SU-DHL-6 (cell line): ENCODE data around the gene CHURC1.

Experiments
- H2AFZ ChIP-seq: fragments of 200-600 bp; sonication (generic); 2 replicates; pipeline ENCODE4 v1.6.1; 2014; ENCODE audit warnings: low read depth, mild to moderate bottlenecking, moderate library complexity, mixed read lengths, antibody characterized with exemption, low read length; ENCODE audit not compliant: severe bottlenecking
- H3F3A ChIP-seq: fragments of 200-600 bp; shearing (Covaris generic); 2 replicates; pipeline ENCODE4 v1.6.0; 2016; ENCODE audit warnings: antibody characterized with exemption, mild to moderate bottlenecking; ENCODE audit not compliant: insufficient read depth
- H3K27ac ChIP-seq: fragments of 200-600 bp; sonication (generic); 2 replicates; pipeline ENCODE4 v1.5.1; 2016; ENCODE audit warnings: low read depth, mild to moderate bottlenecking, low read length, moderate library complexity, mixed read lengths
- H3K27me3 ChIP-seq: fragments of 200-600 bp; sonication (generic), shearing (Covaris generic); 2 replicates; pipeline ENCODE4 v1.6.0; 2014; ENCODE audit warnings: mild to moderate bottlenecking, low read length
- H3K36me3 ChIP-seq: fragments of 200-600 bp; sonication (generic); 2 replicates; pipeline ENCODE4 v1.6.1; 2014; ENCODE audit warnings: mild to moderate bottlenecking, low read length, mixed read lengths
- H3K4me2 ChIP-seq: fragments of 300-600, 200-600 bp; shearing (Covaris generic), sonication (generic); 2 replicates; pipeline ENCODE4 v1.6.0; 2014; ENCODE audit warnings: low read length, low read depth, mild to moderate bottlenecking; ENCODE audit not compliant: poor library complexity, severe bottlenecking
- H3K4me3 ChIP-seq: fragments of 200-600 bp; sonication (generic); 2 replicates; pipeline ENCODE4 v1.5.1; 2014; ENCODE audit warnings: antibody characterized with exemption, low read length, mild to moderate bottlenecking, mixed read lengths; ENCODE audit not compliant: insufficient read depth, poor library complexity, severe bottlenecking
- H3K79me2 ChIP-seq: fragments of 200-600 bp; sonication (generic); 2 replicates; pipeline ENCODE4 v1.6.1; 2014; ENCODE audit warnings: mild to moderate bottlenecking, low read length, moderate library complexity; ENCODE audit not compliant: insufficient read depth
- H3K9ac ChIP-seq: fragments of 200-600 bp; sonication (generic); 2 replicates; pipeline ENCODE4 v1.7.0; 2014; ENCODE audit warnings: mild to moderate bottlenecking, low read length
- H3K9me2 ChIP-seq: fragments of 200-600 bp; sonication (generic); replicated peaks from 2 replicates; pipeline ENCODE4 v1.6.1; 2014; ENCODE audit warnings: low read length; ENCODE audit not compliant: insufficient read depth
- H3K9me3 ChIP-seq: fragments of 200-600 bp; sonication (generic); 2 replicates; pipeline ENCODE4 v1.6.1; 2014; ENCODE audit warnings: low read length, mixed read lengths; ENCODE audit not compliant: insufficient read depth
- H4K20me1 ChIP-seq: fragments of 200-600 bp; sonication (generic); 2 replicates; pipeline ENCODE4 v1.6.1; 2014; ENCODE audit warnings: low read depth, mild to moderate bottlenecking, antibody characterized with exemption, low read length, moderate library complexity, mixed read lengths
- EZH2phosphoT487 ChIP-seq: fragments of 200-600 bp; sonication (generic), shearing (Covaris generic); conservative IDR thresholded peaks from 2 replicates; pipeline ENCODE4 v1.6.1; 2018; ENCODE audit warnings: mild to moderate bottlenecking, antibody characterized with exemption, low read length, moderate library complexity, mixed read lengths
- TF ChIP-seq, protein P1 (sequence below): fragments of 200-600 bp; sonication (generic); IDR thresholded peaks from one replicate; pipeline ENCODE4 v1.5.1; 2017; ENCODE audit warnings: antibody characterized with exemption, mild to moderate bottlenecking, low read length, moderate library complexity; ENCODE audit not compliant: insufficient read depth, poor library complexity, severe bottlenecking

CHURC1 gene

DNA sequence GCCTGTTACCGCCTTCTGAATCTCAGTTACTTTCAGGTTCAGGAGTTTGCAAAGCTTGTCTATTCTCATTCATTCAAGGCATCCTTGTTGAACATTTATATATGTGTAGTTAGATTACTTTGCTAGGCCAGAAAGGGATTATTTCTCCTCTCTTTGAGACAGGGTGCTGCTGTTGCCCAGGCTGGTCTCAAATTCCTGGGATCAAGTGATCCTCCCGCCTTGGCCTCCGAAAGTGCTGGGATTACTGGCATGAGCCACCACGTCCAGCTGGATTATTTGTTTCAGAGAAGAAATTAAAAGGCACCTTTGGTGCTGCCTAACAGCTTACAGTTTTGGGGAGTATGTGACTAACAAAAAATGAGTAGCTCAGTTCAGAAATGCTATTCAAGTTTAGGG, 772 bp downstream of the CHURC1 start:
- H2AFZ ChIP-seq = peak overlapping the region; percentile 90

DNA sequence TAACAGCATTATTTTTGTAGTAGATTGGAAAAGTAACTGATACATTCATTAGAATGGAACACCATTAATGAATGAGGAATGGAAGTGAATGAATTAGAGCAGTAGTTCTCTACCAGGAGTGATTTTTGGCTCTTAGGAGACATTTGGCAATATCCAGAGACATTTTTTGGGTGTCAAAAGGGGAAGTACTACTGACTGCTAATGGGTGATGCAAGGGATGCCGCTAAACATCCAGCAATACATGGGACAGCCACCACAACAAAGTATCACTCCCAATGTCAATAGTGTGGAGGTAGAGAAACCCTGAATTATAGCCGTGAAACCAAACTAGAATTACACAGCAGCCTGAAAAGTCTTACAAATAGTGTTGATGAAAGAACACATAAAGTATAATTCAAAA, 1.5 kb downstream of the CHURC1 start:
- no peaks in the 10 kb centered on the region for H3K36me3 ChIP-seq
- H3K4me2 ChIP-seq = peak overlapping the region; percentile 79
- TF ChIP-seq, protein P1, sequence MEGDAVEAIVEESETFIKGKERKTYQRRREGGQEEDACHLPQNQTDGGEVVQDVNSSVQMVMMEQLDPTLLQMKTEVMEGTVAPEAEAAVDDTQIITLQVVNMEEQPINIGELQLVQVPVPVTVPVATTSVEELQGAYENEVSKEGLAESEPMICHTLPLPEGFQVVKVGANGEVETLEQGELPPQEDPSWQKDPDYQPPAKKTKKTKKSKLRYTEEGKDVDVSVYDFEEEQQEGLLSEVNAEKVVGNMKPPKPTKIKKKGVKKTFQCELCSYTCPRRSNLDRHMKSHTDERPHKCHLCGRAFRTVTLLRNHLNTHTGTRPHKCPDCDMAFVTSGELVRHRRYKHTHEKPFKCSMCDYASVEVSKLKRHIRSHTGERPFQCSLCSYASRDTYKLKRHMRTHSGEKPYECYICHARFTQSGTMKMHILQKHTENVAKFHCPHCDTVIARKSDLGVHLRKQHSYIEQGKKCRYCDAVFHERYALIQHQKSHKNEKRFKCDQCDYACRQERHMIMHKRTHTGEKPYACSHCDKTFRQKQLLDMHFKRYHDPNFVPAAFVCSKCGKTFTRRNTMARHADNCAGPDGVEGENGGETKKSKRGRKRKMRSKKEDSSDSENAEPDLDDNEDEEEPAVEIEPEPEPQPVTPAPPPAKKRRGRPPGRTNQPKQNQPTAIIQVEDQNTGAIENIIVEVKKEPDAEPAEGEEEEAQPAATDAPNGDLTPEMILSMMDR = no peak
- TF ChIP-seq EZH2phosphoT487 = no peak
- H3F3A ChIP-seq = peaks cover 5% of the 10 kb centered on the region; the same call in 1 of the 2 replicates
- no peaks in the 10 kb centered on the region for H3K9me2 ChIP-seq
- H2AFZ ChIP-seq = no peak overlapping the region
- H4K20me1 ChIP-seq = peaks cover 8% of the 10 kb centered on the region
- H3K4me3 ChIP-seq = peak overlapping the region; percentile 90
- no peak overlapping the region for H3K27ac ChIP-seq
- H3K9ac ChIP-seq = peak overlapping the region; percentile 93; the same call in 1 of the 2 replicates
- no peaks in the 10 kb centered on the region for H3K9me3 ChIP-seq
- peaks cover 64% of the 10 kb centered on the region for H3K79me2 ChIP-seq
- no peaks in the 10 kb centered on the region for H3K27me3 ChIP-seq

More for the DNA sequence above, 772 bp downstream of the CHURC1 start:
- peaks cover 5% of the 10 kb centered on the region; the same call in 1 of the 2 replicates for H3F3A ChIP-seq
- H3K27me3 ChIP-seq = no peaks in the 10 kb centered on the region
- peaks cover 56% of the 10 kb centered on the region for H3K79me2 ChIP-seq
- peaks cover 1% of the 10 kb centered on the region; the same call in 1 of the 2 replicates for H4K20me1 ChIP-seq
- TF ChIP-seq EZH2phosphoT487 = no peak
- TF ChIP-seq, protein P1 = no peak
- no peaks in the 10 kb centered on the region for H3K36me3 ChIP-seq
- H3K9me3 ChIP-seq = no peaks in the 10 kb centered on the region
- peak overlapping the region; percentile 90 for H3K4me3 ChIP-seq
- no peaks in the 10 kb centered on the region for H3K9me2 ChIP-seq
- H3K4me2 ChIP-seq = peak overlapping the region; percentile 79
- peak overlapping the region; percentile 68 for H3K27ac ChIP-seq
- H3K9ac ChIP-seq = peak overlapping the region; percentile 93

DNA sequence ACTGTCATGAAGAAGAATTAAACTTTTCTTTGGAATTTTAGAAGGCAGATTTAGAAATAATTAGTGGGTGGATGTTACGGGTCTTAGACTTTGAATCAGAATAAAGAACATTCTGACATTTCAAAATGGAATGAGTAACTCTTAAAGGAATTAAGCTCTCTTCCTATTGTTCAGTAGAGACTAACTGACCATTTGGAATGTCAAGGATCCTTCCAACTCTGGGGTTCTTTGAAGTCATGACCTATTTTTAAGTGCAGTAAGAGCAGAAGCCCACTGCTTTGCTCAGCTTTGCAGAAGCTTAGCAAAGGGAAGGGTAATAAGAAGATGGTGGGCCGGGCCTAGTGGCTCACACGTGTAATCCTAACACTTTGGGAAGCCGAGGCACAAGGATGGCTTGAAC, 4.0 kb downstream of the CHURC1 start:
- Histone ChIP-seq H3K36me3 (no peaks in the 10 kb centered on the region), H2AFZ (no peak overlapping the region), H3K4me3 (no peak overlapping the region), H3K79me2 (peaks cover 86% of the 10 kb centered on the region), H3K9me3 (no peaks in the 10 kb centered on the region), H3K27ac (no peak overlapping the region), H3K4me2 (no peak overlapping the region), H3K27me3 (no peaks in the 10 kb centered on the region), H4K20me1 (peaks cover 8% of the 10 kb centered on the region), H3K9ac (no peak overlapping the region), H3F3A (peaks cover 5% of the 10 kb centered on the region; the same call in 1 of the 2 replicates), H3K9me2 (no peaks in the 10 kb centered on the region)
- TF ChIP-seq, protein P1 = no peak
- TF ChIP-seq EZH2phosphoT487 = no peak
